ENCODE results near the gene IHH. TPM values are rescaled to one million over a fixed set of nuclear protein-coding genes. Genes with fewer than 3 reads are reported as not detected.

IHH gene
- total and polyA plus RNA-seq, 2 of the 8 experiments (the other 6 are each of a cell fraction or from before 2014, with no cell fraction given), result 0.03 TPM; not detected in 1

GRCh38 chr2:219024059-219024458 is 36.7 kb downstream of the IHH start:
- no peak overlapping the region for H3K23ac ChIP-seq (ENCODE audit: insufficient read length)
- CTCF ChIA-PET (ENCODE audit: partially characterized antibody), result interaction anchor here (1.1 to 45.5 kb wide), 8 partner anchors 14 to 130 kb away, joined by 3 to 1006 read pairs (median 102); partner anchors contain the start of genes CFAP65, CRYBA2, IHH and NHEJ1
- H2BK15ac ChIP-seq (ENCODE audit: low read length), result no peak overlapping the region
- peaks cover 0 to 1% of the 10 kb centered on the region in 2 experiments for H4K20me1 ChIP-seq (replicated peaks in 1 of 2; ENCODE audit: control insufficient read depth in 1 of 2, insufficient read depth in 2 of 2, low read length in 2 of 2)
- POLR2A ChIA-PET (ENCODE audit: partially characterized antibody), result interaction anchor here (1.5 to 1.8 kb wide), 2 partner anchors 14 to 195 kb away, joined by 3 to 5 read pairs; partner anchors contain the start of gene ABCB6
- no peak overlapping the region for H2BK20ac ChIP-seq (ENCODE audit: low read length)
- WGBS, 2 experiments (ENCODE audit: extremely low coverage in 1 of 2, insufficient coverage in 1 of 2, insufficient read length in 1 of 2, insufficient replicate concordance in 2 of 2, low coverage in 1 of 2, low lambda C conversion rate in 2 of 2, missing lambda C conversion rate in 1 of 2), result 88% methylated on average over 9 of the region's 11 CpGs; no CpG with 5 or more reads in 1 of the 2 experiments
- no peaks in the 10 kb centered on the region for H3K79me2 ChIP-seq (ENCODE audit: control insufficient read depth in 1 of 2, insufficient read depth in 2 of 2, low read length in 2 of 2)
- H2BK5ac ChIP-seq (ENCODE audit: low read depth, low read length), result no peak overlapping the region
- no peak overlapping the region for H3K56ac ChIP-seq (replicated peaks; ENCODE audit: insufficient read length, low read depth, low read length)
- FAIRE-seq (no peak), DNase-seq (ENCODE audit: low read depth in 1 of 2, low spot score in 2 of 2) (no peak)
- no peak overlapping the region for H2AFZ ChIP-seq (ENCODE audit: low read length)
- H2AK5ac ChIP-seq (ENCODE audit: low read depth, low read length), result no peak overlapping the region
- H3K4me1 ChIP-seq (replicated peaks in 1 of 4; ENCODE audit: control insufficient read depth in 3 of 4, insufficient read depth in 4 of 4, low read length in 3 of 4), result no peaks in the 10 kb centered on the region
- no peak overlapping the region for H4K91ac ChIP-seq (replicated peaks; ENCODE audit: insufficient read length, low read length)
- no peaks in the 10 kb centered on the region for H3K23me2 ChIP-seq (ENCODE audit: low read depth, low read length)
- H2BK12ac ChIP-seq (ENCODE audit: low read depth, low read length), result no peak overlapping the region
- no peak overlapping the region for H2BK120ac ChIP-seq (replicated peaks; ENCODE audit: low read depth, low read length)
- H3K9me3 ChIP-seq (ENCODE audit: insufficient read depth in 2 of 2, low read depth in 1 of 2, low read length in 1 of 2), result no peaks in the 10 kb centered on the region
- H3K14ac ChIP-seq (ENCODE audit: insufficient read length), result no peak overlapping the region
- H3K4ac ChIP-seq (replicated peaks; ENCODE audit: insufficient read length, low read depth, low read length), result no peak overlapping the region
- no peak overlapping the region for H3K27ac ChIP-seq (ENCODE audit: low read depth, low read length)
- H3K18ac ChIP-seq (ENCODE audit: extremely low read depth, low read length), result no peak overlapping the region
- no peaks in the 10 kb centered on the region for H3K36me3 ChIP-seq (ENCODE audit: control insufficient read depth in 2 of 4, insufficient read depth in 4 of 4, low read length in 3 of 4)
- no peak overlapping the region for H3K4me3 ChIP-seq (ENCODE audit: extremely low read depth in 1 of 4, insufficient read depth in 2 of 4, low read depth in 3 of 4, low read length in 4 of 4)
- H3K79me1 ChIP-seq (ENCODE audit: low read depth, low read length), result no peaks in the 10 kb centered on the region
- H4K5ac ChIP-seq (ENCODE audit: insufficient read length, low read depth, low read length), result no peak overlapping the region
- H3K27me3 ChIP-seq (replicated peaks in 1 of 4; ENCODE audit: control insufficient read depth in 3 of 4, extremely low read depth in 1 of 4, insufficient read depth in 3 of 4, low read length in 3 of 4), result peaks cover 0 to under 1% (median 0%) of the 10 kb centered on the region in 4 experiments; a peak in 3 of 7 replicates
- H3K4me2 ChIP-seq (ENCODE audit: insufficient read depth in 1 of 2, low read depth in 2 of 2, low read length in 2 of 2), result no peak overlapping the region; a peak in 1 of 4 replicates
- no peak overlapping the region; the same call in 1 of the 2 replicates for H4K8ac ChIP-seq (ENCODE audit: extremely low read depth, insufficient read depth, low read length)
- no peak overlapping the region for H3K9ac ChIP-seq (replicated peaks in 1 of 4; ENCODE audit: extremely low read depth in 1 of 4, low read depth in 3 of 4, low read length in 3 of 4)
- TF ChIP-seq CTCF (IDR thresholded peaks at IDR 0.05; ENCODE audit: control extremely low read depth in 1 of 3, insufficient read depth in 1 of 3, low read depth in 1 of 3, low read length in 3 of 3), result no peak
- no peak for TF ChIP-seq FOSL1 (IDR thresholded peaks at IDR 0.05; ENCODE audit: insufficient read depth, low read depth, low read length)
- TF ChIP-seq HDAC2 (IDR thresholded peaks at IDR 0.05; ENCODE audit: borderline replicate concordance in 1 of 2, low read depth in 2 of 2, low read length in 2 of 2), result no peak
- TF ChIP-seq CBX5 (IDR thresholded peaks at IDR 0.05; ENCODE audit: low read depth, low read length), result no peak
- TF ChIP-seq SP4 (IDR thresholded peaks at IDR 0.05; ENCODE audit: low read length), result no peak
- TF ChIP-seq RFX5 (IDR thresholded peaks at IDR 0.05; ENCODE audit: borderline replicate concordance, low read depth, low read length), result no peak
- TF ChIP-seq RNF2 (IDR thresholded peaks at IDR 0.05; ENCODE audit: borderline replicate concordance, low read depth, low read length, missing control alignments, poor library complexity, severe bottlenecking), result no peak
- TF ChIP-seq TAF1 (IDR thresholded peaks at IDR 0.05; ENCODE audit: low read depth, low read length), result no peak
- TF ChIP-seq CEBPB (IDR thresholded peaks at IDR 0.05; ENCODE audit: low read depth, low read length), result no peak
- TF ChIP-seq RXRA (IDR thresholded peaks at IDR 0.05; ENCODE audit: insufficient read depth, low read depth, low read length), result no peak

Data from H1 (cell line).